T-helper 1 cell treated with Interleukin-12 subunit alpha and Interleukin-12 subunit beta and Interleukin-4 antibody, amounts not matched to agents 30 ng/mL and 1 ng/mL, for 36 hours (primary cell): Measurements from ENCODE around the gene LYSMD4. TPM values are rescaled to one million over a fixed set of nuclear protein-coding genes. Genes with fewer than 3 reads are reported as not detected.

Experiments used
- intact Hi-C: fragments of 100-400 bp; cut with micrococcal nuclease; formaldehyde crosslinking; loops from one replicate; pipeline ENCODE4 v1.15.1; 2024
- total RNA-seq: library from RNA; stranded (reverse); gene quantifications from 2 replicates; pipeline ENCODE4 v1.2.3, GENCODE V29; 2022

LYSMD4 gene
- total RNA-seq, 1 donor from 2014 or later, result 13.5 TPM

DNA sequence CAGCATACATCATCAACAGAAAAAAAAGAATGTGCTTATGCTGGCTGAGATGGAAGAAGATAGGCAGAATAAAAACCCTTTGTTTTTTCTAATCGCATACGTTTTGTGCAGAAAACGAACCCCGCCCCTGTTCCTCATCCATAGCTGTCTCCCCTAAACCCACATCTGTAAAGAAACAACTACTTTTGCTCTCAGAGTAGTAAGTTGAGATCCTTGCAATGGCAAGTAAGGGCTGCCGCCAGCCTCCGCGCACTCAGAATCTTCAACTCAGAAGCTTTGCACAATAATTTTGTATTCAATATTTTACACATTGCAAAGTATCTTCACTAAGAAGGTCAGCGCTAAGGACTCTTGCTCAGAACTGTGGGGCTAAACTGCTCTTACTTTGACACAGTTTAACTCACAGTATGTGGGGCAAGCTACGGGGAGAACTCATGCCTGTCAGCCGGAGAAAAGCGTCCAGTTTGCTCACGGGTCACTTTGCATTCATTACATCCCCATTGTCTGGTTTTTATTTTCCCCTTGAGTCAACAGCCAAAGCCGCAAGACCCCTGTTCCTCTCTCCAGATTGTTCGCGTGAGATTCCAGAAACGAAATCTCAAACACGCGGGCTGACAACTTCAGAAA lies 1.0 kb downstream of the LYSMD4 start:
- intact Hi-C loops, result loop anchor here (2.0 to 10.0 kb wide), 3 partner anchors 65 to 627 kb away; partner anchors contain the start of genes ADAMTS17 and SYNM

DNA sequence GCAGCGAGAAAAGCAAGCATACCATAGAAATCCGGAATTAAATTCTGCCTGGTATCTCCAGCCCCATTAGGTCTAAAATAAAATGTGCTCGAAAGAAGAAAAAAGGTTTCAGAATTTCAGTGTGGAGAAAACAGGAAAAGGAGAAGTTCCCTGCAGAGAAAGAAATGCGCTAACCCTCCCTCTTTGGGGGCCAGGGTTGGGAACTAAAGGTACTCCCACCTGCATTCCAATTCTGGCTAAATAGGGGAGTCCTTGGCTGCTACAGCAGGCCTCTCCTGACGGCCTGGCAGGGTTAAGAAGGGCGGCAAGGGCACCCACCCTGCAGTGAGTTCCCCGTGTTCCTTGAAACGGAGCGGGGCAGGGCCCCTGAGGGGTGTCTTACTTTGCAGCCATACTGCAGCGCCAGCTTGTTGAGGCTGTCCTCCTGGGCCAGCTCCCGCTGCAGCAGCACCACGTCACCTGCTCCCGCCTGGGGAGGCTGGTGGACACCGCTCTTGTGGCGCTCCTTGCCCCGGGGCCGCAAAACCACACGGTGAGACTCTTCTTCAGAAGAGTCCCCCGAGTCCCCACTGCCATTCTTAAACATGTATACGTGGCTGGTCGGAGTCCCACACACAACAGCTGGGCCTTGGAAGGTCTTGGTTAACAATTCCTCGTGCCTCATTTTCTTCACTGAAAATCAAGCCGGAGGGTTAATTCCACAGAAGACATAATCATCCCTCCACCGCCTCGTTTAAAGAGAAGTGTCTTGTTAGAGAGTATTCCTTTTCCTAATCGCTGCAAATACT lies 1.7 kb downstream of the LYSMD4 start:
- intact Hi-C loops, result loop anchor here (2.0 to 10.0 kb wide), 3 partner anchors 65 to 627 kb away; partner anchors contain the start of genes ADAMTS17 and SYNM

DNA sequence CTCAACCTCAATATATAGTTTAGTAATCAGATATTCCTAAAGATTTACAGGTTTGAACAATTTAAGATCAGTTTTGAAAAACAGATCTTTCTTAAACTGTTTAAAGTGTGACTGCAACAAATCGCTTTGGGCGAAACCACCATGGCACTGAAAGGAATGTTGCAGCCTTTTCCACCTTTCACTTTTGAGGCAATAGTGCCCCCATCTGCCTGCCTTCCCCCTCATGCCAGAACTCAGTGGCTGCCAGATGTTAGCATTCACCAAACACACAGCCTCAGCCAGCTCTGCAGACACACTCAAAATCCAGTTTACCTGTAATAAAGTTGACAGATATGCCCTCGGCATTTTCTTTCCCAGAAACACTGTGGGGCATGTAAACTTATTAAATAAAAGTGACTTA lies 3.3 kb downstream of the LYSMD4 start:
- intact Hi-C loops, result loop anchor here (5.0 to 10.0 kb wide), 2 partner anchors 612 to 625 kb away; partner anchors contain the start of genes ADAMTS17 and SYNM

GRCh38 chr15:99729327-99729726 lies 3.9 kb downstream of the LYSMD4 start:
- intact Hi-C loops, result no loop called here

- intact Hi-C loops, result no loop called here
Measured at GRCh38 chr15:99728916-99729315, 4.3 kb downstream of the LYSMD4 start.

DNA sequence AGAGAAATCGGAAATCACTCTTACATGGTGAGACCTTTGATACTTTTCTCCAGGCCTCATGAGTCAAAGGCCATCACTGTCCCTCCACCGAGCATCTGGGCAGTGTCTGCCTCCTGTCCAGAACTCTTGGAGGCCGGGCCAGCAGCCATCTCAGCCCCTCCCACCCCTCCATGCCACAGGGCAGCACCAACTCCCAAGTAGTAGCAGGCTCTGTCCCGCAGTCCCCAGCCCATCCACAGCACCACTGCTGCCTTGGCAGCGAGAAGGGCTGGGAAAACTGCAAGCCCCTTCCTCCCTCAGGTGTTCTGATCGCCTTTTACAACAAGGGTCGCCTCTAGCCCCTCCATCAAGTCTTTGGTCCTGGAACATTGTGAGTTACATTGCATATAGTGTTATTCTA lies 5.5 kb downstream of the LYSMD4 start:
- intact Hi-C loops, result no loop called here

- intact Hi-C loops, result no loop called here
Measured at GRCh38 chr15:99727330-99727729, 5.9 kb downstream of the LYSMD4 start.

GRCh38 chr15:99726333-99726732 lies 6.9 kb downstream of the LYSMD4 start:
- intact Hi-C loops, result no loop called here

GRCh38 chr15:99722406-99722805 lies 10.8 kb downstream of the LYSMD4 start:
- intact Hi-C loops, result no loop called here

GRCh38 chr15:99721896-99722295 lies 11.3 kb downstream of the LYSMD4 start:
- intact Hi-C loops, result no loop called here

DNA sequence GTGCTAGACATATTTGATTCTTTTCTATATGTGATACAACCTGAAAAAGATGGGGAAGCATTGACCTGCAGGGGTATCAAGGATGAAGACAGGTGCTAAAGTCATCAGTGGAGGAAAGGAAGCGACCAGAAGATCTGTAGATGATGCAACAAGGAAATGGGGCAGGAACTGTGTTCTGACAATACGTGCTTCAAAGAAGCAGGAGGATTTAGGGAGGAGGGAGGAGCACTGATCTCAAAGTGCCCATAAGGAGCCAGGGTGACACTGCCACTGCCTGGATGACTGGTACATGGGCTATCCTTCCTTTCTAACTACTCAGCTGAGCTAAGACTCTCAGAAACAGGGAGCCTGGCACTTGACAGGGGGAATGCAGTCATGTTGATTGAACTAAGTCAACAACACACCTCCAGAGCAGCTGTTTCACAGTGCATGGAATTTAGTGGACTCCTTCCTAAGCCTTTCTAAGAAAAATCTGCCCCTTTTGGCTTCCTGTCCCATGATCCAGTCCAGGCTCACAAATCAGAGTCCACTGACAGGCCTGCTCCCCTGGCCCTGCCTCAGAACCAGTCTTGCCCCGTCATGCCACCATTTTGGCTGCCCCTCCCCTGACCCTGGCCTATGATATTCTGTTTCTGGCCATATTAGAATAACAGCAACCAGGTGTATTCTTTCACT lies 12.0 kb downstream of the LYSMD4 start:
- intact Hi-C loops, result no loop called here

GRCh38 chr15:99720533-99720932 lies 12.7 kb downstream of the LYSMD4 start:
- intact Hi-C loops, result loop anchor here (1.0 kb wide), 2 partner anchors 13 kb away; partner anchors contain the start of gene LYSMD4

GRCh38 chr15:99719096-99719541 lies 14.1 kb downstream of the LYSMD4 start:
- intact Hi-C loops, result no loop called here

GRCh38 chr15:99718421-99718820 lies 14.8 kb downstream of the LYSMD4 start:
- intact Hi-C loops, result no loop called here

- intact Hi-C loops, result no loop called here
Measured at GRCh38 chr15:99717161-99718009, 15.9 kb downstream of the LYSMD4 start.

DNA sequence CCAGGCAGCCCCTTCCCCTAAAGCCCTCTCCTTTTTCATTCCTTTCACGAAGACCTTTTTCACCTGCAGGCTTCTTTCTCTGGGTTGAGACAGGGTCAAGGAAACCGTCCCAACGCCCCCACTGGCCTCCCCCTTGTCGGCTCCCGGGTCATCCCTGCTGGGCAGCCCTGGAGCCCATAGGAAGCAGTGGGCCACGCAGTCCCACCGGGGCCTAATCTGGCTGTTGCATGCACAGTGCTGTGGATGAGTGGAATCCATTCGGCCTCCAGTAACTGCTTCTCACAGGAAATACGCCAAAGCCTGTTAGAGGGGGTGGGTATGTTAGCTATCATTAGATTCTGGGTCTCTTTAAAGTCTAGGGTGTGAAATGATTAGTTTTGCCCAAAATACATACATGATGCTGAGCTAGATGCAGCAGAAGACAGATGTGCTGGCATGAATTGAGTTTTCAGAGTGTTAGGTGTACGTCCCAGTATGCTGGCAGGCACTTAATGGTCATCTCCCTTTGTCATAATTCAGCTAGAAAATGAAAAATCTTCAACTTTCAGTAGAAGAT lies 16.6 kb downstream of the LYSMD4 start:
- intact Hi-C loops, result no loop called here

GRCh38 chr15:99712415-99712814 lies 20.8 kb downstream of the LYSMD4 start:
- intact Hi-C loops, result no loop called here

- intact Hi-C loops, result no loop called here
Measured at GRCh38 chr15:99711625-99712024, 21.6 kb downstream of the LYSMD4 start.

GRCh38 chr15:99709243-99709986 lies 23.8 kb downstream of the LYSMD4 start:
- intact Hi-C loops, result no loop called here

DNA sequence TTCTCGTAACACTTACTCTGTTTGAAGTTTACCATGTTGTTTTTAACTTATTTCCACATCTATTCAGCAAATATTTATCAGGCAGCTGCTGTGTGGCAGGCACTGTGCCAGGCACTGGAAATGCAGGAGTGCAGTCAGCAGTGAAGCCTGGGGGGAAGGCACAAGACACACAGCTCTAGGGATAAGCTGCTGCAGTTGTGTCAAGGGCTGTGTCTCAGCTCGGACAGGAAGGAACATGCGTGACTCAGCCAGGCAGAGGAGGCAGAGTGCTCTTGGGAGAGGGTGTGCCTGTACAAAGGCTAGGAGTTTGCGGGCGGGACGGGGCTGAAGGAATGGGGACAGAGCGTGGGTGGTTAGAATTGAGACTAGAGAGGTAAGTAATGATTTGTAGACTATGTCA lies 24.7 kb downstream of the LYSMD4 start:
- intact Hi-C loops, result no loop called here
